Suprapubic skin (tissue), 4 donors: ENCODE measurements around the gene KCTD1. TPM values are rescaled to one million over a fixed set of nuclear protein-coding genes. Genes with fewer than 3 reads are reported as not detected.

Experiments used
- DNase-seq, 2 donors: peaks; one replicate each; pipeline ENCODE4 v3.0.0-alpha.2; 2019; ENCODE audit warnings: low spot score in 2 of 2
- H3K27ac ChIP-seq: fragments of 200-600 bp; sonication (generic); one replicate; pipeline ENCODE4 v1.5.1; 2019
- H3K27me3 ChIP-seq: fragments of 200-600 bp; sonication (generic); one replicate; pipeline ENCODE4 v1.5.1; 2019
- H3K36me3 ChIP-seq: fragments of 200-600 bp; sonication (generic); one replicate; pipeline ENCODE4 v1.5.1; 2019
- H3K4me1 ChIP-seq: fragments of 200-600 bp; sonication (generic); one replicate; pipeline ENCODE4 v1.5.1; 2019
- H3K4me3 ChIP-seq: fragments of 200-600 bp; sonication (generic); one replicate; pipeline ENCODE4 v1.5.1; 2019; ENCODE audit warnings: mild to moderate bottlenecking
- H3K9me3 ChIP-seq: fragments of 200-600 bp; sonication (generic); one replicate; pipeline ENCODE4 v1.5.1; 2019
- CTCF ChIP-seq, 2 donors: fragments of 200-600 bp in 1 of 2; fragments of 450-650 bp in 1 of 2; sonication (generic) in 1 of 2; IDR thresholded peaks; one replicate each; pipeline ENCODE4 v1.5.1; 2016 to 2019; ENCODE audit warnings: antibody characterized with exemption in 2 of 2, mild to moderate bottlenecking in 1 of 2, moderate library complexity in 1 of 2
- EP300 ChIP-seq: sonication (generic); formaldehyde crosslinking; IDR thresholded peaks from one replicate; pipeline ENCODE4 v1.6.1; 2017; ENCODE audit warnings: antibody characterized with exemption
- POLR2A ChIP-seq, 2 donors: fragments of 450-650 bp; IDR thresholded peaks; one replicate each; pipeline ENCODE4 v1.6.1; 2017; ENCODE audit warnings: antibody characterized with exemption in 2 of 2, mild to moderate bottlenecking in 2 of 2, moderate library complexity in 2 of 2
- POLR2AphosphoS5 ChIP-seq, 3 donors: sonication (generic); formaldehyde crosslinking; IDR thresholded peaks; one replicate each; pipeline ENCODE4 v1.6.1; 2017; ENCODE audit warnings: antibody characterized with exemption in 3 of 3
- WGBS: methylation state at CpG from one replicate; pipeline ENCODE4 v1.1.5; 2018; 5-methylcytosine and 5-hydroxymethylcytosine counted together
- total RNA-seq, 4 donors: library from RNA; depleted of rRNA; stranded (reverse); fragments of >200 nt; gene quantifications; one replicate each; pipeline ENCODE4 v1.1.0, GENCODE V29; 2016

KCTD1 gene
- total RNA-seq, 4 donors from 2014 or later: 31.9 to 104 (median 69.7) TPM

- Histone ChIP-seq H3K27me3 (no peaks in the 10 kb centered on the region), H3K9me3 (no peaks in the 10 kb centered on the region), H3K27ac (no peak overlapping the region), H3K36me3 (no peaks in the 10 kb centered on the region), H3K4me3 (peak overlapping the region; percentile 8), H3K4me1 (peaks cover 65% of the 10 kb centered on the region)
- 73% methylated on average over 4 of the region's 4 CpGs for WGBS
- no peak for DNase-seq
- no peak for TF ChIP-seq CTCF (IDR thresholded peaks at IDR 0.05)
- no peak for TF ChIP-seq EP300
- TF ChIP-seq POLR2AphosphoS5 (IDR thresholded peaks at IDR 0.05): no peak
- no peak for TF ChIP-seq POLR2A (IDR thresholded peaks at IDR 0.05)
Observed at GRCh38 chr18:26544451-26544850, 3.9 kb downstream of the KCTD1 start.

- Histone ChIP-seq H3K27ac (no peak overlapping the region), H3K4me3 (no peak overlapping the region), H3K36me3 (no peaks in the 10 kb centered on the region), H3K9me3 (no peaks in the 10 kb centered on the region), H3K4me1 (peaks cover 57% of the 10 kb centered on the region), H3K27me3 (no peaks in the 10 kb centered on the region)
- no peak for TF ChIP-seq CTCF (IDR thresholded peaks at IDR 0.05)
- TF ChIP-seq EP300: no peak
- TF ChIP-seq POLR2AphosphoS5 (IDR thresholded peaks at IDR 0.05): no peak
- TF ChIP-seq POLR2A (IDR thresholded peaks at IDR 0.05): no peak
- WGBS: 55% methylated on average over 1 of the region's 1 CpG
- no peak for DNase-seq
Observed at GRCh38 chr18:26543373-26543772, 5.0 kb downstream of the KCTD1 start.

GRCh38 chr18:26540043-26540628, 8.2 kb downstream of the KCTD1 start:
- Histone ChIP-seq H3K36me3 (no peaks in the 10 kb centered on the region), H3K4me3 (no peak overlapping the region), H3K27me3 (no peaks in the 10 kb centered on the region), H3K9me3 (no peaks in the 10 kb centered on the region), H3K4me1 (peaks cover 26% of the 10 kb centered on the region), H3K27ac (no peak overlapping the region)
- WGBS: 40% methylated on average over 6 of the region's 6 CpGs
- TF ChIP-seq POLR2AphosphoS5 (IDR thresholded peaks at IDR 0.05) (no peak), POLR2A (IDR thresholded peaks at IDR 0.05) (no peak), CTCF (IDR thresholded peaks at IDR 0.05) (no peak), EP300 (no peak)
- no peak for DNase-seq

- H3K4me3 ChIP-seq: no peak overlapping the region
- no peak for DNase-seq
- no peaks in the 10 kb centered on the region for H3K36me3 ChIP-seq
- no peaks in the 10 kb centered on the region for H3K27me3 ChIP-seq
- H3K27ac ChIP-seq: no peak overlapping the region
- peaks cover 11% of the 10 kb centered on the region for H3K4me1 ChIP-seq
- TF ChIP-seq POLR2AphosphoS5 (IDR thresholded peaks at IDR 0.05): no peak
- TF ChIP-seq POLR2A (IDR thresholded peaks at IDR 0.05): no peak
- no peaks in the 10 kb centered on the region for H3K9me3 ChIP-seq
- WGBS: 85% methylated on average over 2 of the region's 2 CpGs
Observed at GRCh38 chr18:26538524-26538923, 9.8 kb downstream of the KCTD1 start.

GRCh38 chr18:26536664-26537063, 11.7 kb downstream of the KCTD1 start:
- no peak overlapping the region for H3K27ac ChIP-seq
- no peak for TF ChIP-seq POLR2AphosphoS5 (IDR thresholded peaks at IDR 0.05)
- no peak for TF ChIP-seq EP300
- TF ChIP-seq CTCF (IDR thresholded peaks at IDR 0.05): no peak
- TF ChIP-seq POLR2A (IDR thresholded peaks at IDR 0.05): no peak
- no peak overlapping the region for H3K4me3 ChIP-seq
- 85% methylated on average over 4 of the region's 4 CpGs for WGBS
- no peaks in the 10 kb centered on the region for H3K9me3 ChIP-seq
- H3K4me1 ChIP-seq: peaks cover 11% of the 10 kb centered on the region
- no peaks in the 10 kb centered on the region for H3K36me3 ChIP-seq
- DNase-seq: no peak
- no peaks in the 10 kb centered on the region for H3K27me3 ChIP-seq

- Histone ChIP-seq H3K36me3 (no peaks in the 10 kb centered on the region), H3K27ac (no peak overlapping the region), H3K4me1 (peaks cover 11% of the 10 kb centered on the region), H3K9me3 (no peaks in the 10 kb centered on the region), H3K4me3 (no peak overlapping the region), H3K27me3 (no peaks in the 10 kb centered on the region)
- no peak for DNase-seq
- WGBS: 80% methylated on average over 1 of the region's 1 CpG
- TF ChIP-seq CTCF (IDR thresholded peaks at IDR 0.05) (no peak), POLR2AphosphoS5 (IDR thresholded peaks at IDR 0.05) (no peak), POLR2A (IDR thresholded peaks at IDR 0.05) (no peak), EP300 (no peak)
Observed at GRCh38 chr18:26536032-26536431, 12.3 kb downstream of the KCTD1 start.
